ENCODE results near the gene TAMALIN.

DNA sequence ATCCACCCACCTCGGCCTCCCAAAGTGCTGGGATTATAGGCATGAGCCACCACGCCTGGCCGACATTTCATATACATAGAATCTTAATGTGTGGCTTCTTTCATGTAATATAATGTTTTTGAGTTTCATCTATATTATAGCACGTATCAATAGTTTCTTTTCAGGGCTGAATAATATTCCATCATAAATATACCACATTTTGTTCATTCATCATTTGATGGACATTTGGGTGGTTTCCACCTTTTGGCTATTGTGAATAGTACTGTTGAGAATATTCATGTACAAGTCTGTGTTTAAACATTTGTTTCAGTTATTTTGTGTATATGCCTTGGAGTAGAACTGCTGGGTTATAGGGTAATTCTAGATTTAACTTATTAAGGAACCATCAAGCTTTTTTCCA is 43.3 kb upstream of the TAMALIN start:
- no peak for TF ChIP-seq EP300 (IDR thresholded peaks at IDR 0.05)
- TF ChIP-seq, protein P1, sequence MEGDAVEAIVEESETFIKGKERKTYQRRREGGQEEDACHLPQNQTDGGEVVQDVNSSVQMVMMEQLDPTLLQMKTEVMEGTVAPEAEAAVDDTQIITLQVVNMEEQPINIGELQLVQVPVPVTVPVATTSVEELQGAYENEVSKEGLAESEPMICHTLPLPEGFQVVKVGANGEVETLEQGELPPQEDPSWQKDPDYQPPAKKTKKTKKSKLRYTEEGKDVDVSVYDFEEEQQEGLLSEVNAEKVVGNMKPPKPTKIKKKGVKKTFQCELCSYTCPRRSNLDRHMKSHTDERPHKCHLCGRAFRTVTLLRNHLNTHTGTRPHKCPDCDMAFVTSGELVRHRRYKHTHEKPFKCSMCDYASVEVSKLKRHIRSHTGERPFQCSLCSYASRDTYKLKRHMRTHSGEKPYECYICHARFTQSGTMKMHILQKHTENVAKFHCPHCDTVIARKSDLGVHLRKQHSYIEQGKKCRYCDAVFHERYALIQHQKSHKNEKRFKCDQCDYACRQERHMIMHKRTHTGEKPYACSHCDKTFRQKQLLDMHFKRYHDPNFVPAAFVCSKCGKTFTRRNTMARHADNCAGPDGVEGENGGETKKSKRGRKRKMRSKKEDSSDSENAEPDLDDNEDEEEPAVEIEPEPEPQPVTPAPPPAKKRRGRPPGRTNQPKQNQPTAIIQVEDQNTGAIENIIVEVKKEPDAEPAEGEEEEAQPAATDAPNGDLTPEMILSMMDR (IDR thresholded peaks at IDR 0.05), result no peak
- TF ChIP-seq POLR2A (IDR thresholded peaks at IDR 0.05), result no peak
- no peak for TF ChIP-seq POLR2AphosphoS5 (IDR thresholded peaks at IDR 0.05)

All from stomach (tissue), 4 donors.